T-helper 1 cell treated with Interleukin-12 subunit alpha and Interleukin-12 subunit beta and Interleukin-4 antibody, amounts not matched to agents 30 μg/mL and 1 μg/mL, for 36 hours (primary cell): ENCODE measurements around the gene NXT1.

Experiments used
- H3K27ac Mint-ChIP-seq: one replicate; pipeline ENCODE4 v1.8.0; 2021; ENCODE audit warnings: mild to moderate bottlenecking, mixed read lengths
- H3K27me3 Mint-ChIP-seq: one replicate; pipeline ENCODE4 v1.8.0; 2021; ENCODE audit warnings: low read depth, mixed read lengths
- H3K36me3 Mint-ChIP-seq: one replicate; pipeline ENCODE4 v1.8.0; 2021; ENCODE audit warnings: low read depth, mixed read lengths
- H3K4me1 Mint-ChIP-seq: one replicate; pipeline ENCODE4 v1.8.0; 2021; ENCODE audit warnings: low read depth, mixed read lengths
- H3K4me3 Mint-ChIP-seq: one replicate; pipeline ENCODE4 v1.8.0; 2021; ENCODE audit warnings: mild to moderate bottlenecking, moderate library complexity, mixed read lengths
- H3K9me3 Mint-ChIP-seq: one replicate; pipeline ENCODE4 v1.8.0; 2021; ENCODE audit warnings: mixed read lengths

Gene NXT1

DNA sequence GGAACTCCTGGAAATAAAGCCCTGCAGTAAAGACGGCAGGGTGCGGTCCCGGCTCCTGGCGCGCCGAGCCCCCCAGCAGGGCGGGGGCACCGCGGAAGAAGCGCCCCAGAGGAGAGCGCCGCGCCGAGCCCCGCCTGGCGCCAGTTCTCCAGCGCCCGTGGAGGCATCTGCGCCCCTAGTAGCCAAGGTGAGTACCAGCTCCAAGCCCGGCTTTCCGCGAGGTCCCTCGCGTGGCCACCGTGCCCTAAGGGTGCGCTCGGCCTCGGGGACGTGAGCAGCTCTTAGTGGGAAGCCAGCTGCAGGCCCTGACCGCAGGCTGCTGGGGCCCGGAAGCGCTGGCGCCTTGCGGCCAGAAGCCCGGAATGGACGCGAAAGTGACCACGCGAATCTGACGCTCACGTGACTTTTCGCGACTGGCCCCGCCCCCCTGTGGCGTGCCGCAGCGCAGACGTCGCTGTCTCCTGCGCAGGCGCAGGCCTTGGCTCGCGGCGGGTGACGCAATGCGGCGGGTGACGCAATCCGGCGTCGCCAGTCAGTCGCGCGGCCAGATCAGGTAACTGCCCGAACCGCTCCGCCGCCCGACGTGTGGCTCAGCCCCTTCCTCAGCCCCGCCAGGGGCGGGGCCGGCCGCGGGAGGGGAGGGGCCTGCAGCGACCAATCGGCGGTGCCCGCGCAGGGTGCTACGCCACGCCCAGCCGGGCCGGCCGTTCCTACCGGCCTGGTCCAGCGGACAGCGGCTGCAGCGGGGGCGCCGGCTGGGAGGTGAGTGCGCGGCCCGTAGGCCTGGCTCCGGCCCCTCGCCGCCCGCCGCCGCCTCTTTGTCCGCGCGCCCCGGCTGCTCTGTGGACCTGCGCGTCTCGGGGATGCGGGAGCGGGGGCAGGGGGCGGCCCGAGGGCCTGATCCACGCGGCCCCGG, 11.1 kb downstream of the NXT1 start, which contains the start of gene GZF1:
GZF1 (plus strand) TSS at position 707 of the 916 bp plus-strand sequence. CDS start 2,202 bp downstream, outside the sequence.
- H3K9me3 Mint-ChIP-seq, result no peaks in the 10 kb centered on the region
- peak within 1 kb of the TSS; percentile 96 for H3K27ac Mint-ChIP-seq
- H3K36me3 Mint-ChIP-seq, result peaks cover 21% of the 10 kb centered on the region
- peak within 1 kb of the TSS; percentile 92 for H3K4me3 Mint-ChIP-seq
- peaks cover 50% of the 10 kb centered on the region for H3K4me1 Mint-ChIP-seq
- no peaks in the 10 kb centered on the region for H3K27me3 Mint-ChIP-seq

DNA sequence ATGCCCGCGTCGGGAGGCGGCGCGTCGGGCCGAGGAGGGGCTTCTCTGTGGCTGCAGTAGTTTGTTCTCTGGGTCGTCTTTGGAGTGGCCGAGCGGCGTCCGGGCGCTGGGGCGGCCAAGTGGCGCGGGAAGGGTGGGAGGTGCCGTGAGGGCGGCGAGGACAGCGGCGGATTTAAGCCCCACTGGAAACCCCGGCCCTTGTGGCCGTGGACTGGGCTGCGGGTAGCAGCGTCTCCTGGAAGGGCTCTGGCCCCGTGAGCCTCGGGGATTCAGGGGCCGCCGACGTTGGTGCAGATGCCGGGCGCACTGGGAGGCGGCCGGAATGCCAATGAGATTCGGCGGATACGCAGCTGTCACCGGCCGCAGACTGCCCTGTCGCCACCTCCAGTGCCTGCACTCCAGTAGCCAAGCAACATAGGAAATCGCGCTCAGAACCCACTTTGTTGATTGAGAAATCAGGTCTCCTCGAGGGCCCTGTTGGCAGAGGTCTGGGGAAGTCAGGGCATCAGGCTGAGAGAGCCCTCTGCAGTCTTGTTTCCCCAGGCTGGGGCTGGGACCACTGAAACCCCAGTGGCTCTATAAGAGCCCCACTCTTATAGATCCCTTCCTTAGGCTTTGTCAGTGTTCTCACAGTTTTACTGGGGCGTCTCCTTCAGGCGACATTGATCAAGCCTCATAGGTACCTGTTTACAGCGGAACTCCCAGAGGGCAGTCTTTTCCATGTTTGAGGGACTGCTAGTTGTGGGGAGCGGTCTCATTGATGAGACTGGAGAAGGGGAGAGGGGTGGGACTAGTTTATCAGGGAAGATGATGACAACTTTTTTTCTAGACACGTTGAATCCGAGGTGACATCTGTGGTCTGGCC, 12.0 kb downstream of the NXT1 start:
- Mint-ChIP-seq H3K9me3 (no peaks in the 10 kb centered on the region), H3K27ac (peak overlapping the region; percentile 96), H3K27me3 (no peaks in the 10 kb centered on the region), H3K4me3 (peak overlapping the region; percentile 92), H3K4me1 (peaks cover 52% of the 10 kb centered on the region), H3K36me3 (peaks cover 24% of the 10 kb centered on the region)

DNA sequence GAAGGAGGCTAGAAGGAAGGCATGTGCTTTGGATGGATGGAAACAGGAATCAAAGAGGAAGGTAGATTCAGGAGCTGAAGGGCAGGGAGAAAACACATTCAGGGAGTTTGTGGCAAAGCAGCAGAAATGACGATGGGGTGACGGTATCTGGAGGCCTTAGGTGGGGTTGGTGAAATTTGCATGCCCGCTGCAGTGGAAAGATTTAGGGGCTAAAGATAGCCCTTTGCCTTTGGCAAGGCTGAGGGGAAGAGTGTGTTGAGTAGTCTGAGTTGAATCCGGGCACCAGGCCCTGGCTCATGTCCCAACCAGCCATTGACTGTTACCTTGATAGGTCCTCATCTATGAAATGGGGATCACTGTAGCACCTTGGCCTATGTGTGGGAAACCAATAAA, 12.7 kb downstream of the NXT1 start:
- no peaks in the 10 kb centered on the region for H3K9me3 Mint-ChIP-seq
- H3K27ac Mint-ChIP-seq, result peak overlapping the region; percentile 96
- H3K27me3 Mint-ChIP-seq, result no peaks in the 10 kb centered on the region
- H3K36me3 Mint-ChIP-seq, result peaks cover 27% of the 10 kb centered on the region
- peaks cover 53% of the 10 kb centered on the region for H3K4me1 Mint-ChIP-seq
- peak overlapping the region; percentile 92 for H3K4me3 Mint-ChIP-seq

DNA sequence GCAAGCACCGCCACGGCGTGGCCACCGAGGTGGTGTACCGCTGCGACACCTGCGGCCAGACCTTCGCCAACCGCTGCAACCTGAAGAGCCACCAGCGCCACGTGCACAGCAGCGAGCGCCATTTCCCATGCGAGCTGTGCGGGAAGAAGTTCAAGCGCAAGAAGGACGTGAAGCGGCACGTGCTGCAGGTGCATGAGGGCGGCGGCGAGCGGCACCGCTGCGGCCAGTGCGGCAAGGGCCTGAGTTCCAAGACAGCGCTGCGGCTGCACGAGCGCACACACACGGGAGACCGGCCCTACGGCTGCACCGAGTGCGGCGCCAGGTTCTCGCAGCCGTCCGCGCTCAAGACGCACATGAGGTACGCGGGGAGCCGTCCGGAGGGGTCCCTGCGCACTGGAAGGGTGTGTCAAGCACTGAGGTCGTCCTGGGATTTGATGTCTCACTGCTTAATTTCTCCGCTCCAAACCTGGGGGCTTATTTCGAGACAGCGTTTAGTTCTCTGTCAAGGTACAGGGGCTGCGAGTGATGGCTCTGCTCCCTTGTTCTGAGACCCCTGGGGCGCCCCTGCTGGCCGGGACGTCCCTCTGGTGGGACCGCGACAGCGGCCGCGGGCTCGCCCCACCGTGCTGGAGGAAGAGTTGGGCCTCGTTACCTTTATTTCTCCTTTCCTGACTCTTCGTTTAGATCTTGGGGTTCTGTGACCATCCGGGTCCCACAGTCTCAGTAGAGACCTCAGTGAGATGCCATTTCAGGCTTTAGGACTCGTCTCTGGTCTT, 15.0 kb downstream of the NXT1 start:
- Mint-ChIP-seq H3K36me3 (peaks cover 41% of the 10 kb centered on the region), H3K4me3 (peak overlapping the region; percentile 48), H3K27me3 (no peaks in the 10 kb centered on the region), H3K9me3 (no peaks in the 10 kb centered on the region), H3K4me1 (peaks cover 46% of the 10 kb centered on the region), H3K27ac (peak overlapping the region; percentile 59)

DNA sequence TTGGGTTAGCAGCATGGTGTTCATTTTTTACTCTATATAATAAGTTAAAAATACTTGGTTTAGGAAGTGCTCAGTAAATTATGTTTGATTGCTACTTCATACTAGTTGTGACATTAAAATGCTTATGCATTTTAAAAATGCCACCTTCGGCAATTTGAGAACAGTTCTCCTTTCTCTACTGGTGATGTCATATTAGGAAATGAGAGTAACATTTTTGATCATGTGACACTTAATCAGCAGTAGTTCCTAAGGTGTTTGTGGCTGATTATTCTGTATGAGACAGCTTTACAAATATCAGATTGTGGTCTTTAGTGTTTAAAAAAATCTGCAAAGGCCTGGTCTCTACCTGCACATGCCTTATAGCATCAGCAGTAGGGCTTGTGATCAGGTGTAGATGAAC, 15.8 kb downstream of the NXT1 start:
- no peaks in the 10 kb centered on the region for H3K9me3 Mint-ChIP-seq
- H3K4me3 Mint-ChIP-seq, result no peak overlapping the region
- no peaks in the 10 kb centered on the region for H3K27me3 Mint-ChIP-seq
- H3K36me3 Mint-ChIP-seq, result peaks cover 49% of the 10 kb centered on the region
- H3K4me1 Mint-ChIP-seq, result peaks cover 40% of the 10 kb centered on the region
- H3K27ac Mint-ChIP-seq, result peak overlapping the region; percentile 59

DNA sequence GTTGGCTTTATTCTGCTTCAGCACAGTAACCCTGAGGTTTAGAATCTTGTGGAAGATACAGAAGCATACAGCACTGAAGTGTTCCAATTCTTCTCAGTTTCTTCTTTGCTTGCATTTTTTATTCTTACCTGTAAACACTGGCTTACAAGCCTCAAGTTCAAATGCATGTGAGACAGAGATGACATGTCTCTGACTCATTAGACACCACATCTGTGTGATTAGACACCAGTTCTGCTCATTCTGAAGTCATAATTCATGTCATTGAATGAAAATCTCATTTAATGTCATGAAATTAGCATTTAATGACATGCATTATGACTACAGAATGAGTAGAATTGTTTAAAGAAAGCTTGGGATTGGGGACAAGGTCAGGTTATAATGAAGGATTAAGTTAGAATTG, 17.2 kb downstream of the NXT1 start:
- Mint-ChIP-seq H3K9me3 (no peaks in the 10 kb centered on the region), H3K4me3 (no peak overlapping the region), H3K4me1 (peaks cover 40% of the 10 kb centered on the region), H3K27ac (no peak overlapping the region), H3K36me3 (peaks cover 56% of the 10 kb centered on the region), H3K27me3 (no peaks in the 10 kb centered on the region)

DNA sequence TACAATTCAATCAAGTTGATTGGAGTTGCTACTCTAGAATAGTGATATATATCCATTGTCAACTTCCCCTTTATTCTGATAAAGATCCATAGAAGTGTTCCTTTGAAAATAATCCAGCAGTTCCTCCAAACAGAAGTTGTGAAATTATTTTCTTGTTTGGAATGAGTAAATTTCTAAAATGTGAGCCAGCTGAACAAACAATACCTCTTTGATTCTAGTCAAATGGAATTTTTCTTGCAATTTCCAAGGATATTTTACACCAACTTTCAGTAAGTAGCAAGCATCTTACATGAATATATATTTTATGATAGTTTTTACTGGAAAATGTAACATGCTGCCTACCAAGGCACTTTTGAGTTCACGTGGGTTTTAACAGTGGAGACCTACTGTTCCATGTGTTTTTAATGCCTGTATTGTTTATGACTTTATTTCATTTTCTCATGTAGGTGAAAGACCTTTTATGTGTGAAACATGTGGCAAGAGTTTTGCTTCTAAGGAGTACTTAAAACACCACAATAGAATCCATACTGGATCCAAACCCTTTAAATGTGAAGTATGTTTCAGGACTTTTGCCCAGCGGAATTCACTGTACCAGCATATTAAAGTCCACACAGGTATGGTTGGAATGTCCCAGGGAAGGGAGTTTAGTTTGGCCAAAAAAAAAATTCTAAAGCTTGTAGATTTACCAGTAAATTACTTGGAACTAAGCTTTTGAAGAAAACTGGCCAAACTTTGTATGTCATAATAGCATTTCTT, 17.9 kb downstream of the NXT1 start:
- no peaks in the 10 kb centered on the region for H3K9me3 Mint-ChIP-seq
- H3K4me3 Mint-ChIP-seq, result no peak overlapping the region
- H3K27ac Mint-ChIP-seq, result no peak overlapping the region
- peaks cover 33% of the 10 kb centered on the region for H3K4me1 Mint-ChIP-seq
- H3K36me3 Mint-ChIP-seq, result peaks cover 52% of the 10 kb centered on the region
- H3K27me3 Mint-ChIP-seq, result no peaks in the 10 kb centered on the region

DNA sequence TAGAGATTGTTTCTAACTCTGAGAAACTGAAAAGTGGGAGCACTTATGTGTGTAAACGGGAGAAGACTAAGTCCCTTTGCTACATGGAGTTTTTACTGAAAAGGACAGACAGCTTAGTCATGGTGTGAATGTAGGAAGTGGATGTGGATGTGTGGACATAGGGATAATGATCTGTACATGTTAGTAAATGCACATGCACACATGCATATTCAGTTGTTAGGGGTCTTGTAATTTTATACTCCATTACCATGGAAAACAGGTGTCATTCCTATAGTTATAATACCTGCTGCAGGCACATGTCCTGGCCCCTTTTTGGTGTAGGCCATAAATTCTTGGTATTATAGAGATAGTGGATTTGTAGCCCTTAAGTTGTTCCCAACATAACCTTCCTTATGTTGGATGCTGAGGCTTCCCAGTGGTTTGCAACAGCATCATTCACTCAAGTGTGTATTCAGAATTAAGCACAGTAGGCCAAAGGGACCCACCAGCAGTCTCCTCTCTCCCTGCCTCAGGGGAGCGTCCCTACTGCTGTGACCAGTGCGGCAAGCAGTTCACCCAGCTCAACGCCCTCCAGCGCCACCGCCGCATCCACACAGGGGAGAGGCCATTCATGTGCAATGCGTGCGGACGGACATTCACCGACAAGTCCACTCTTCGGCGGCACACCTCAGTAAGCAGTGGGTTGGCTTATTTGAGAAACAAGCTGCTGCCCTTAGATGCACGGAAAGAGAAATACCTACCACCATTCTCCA, 18.7 kb downstream of the NXT1 start:
- Mint-ChIP-seq H3K27ac (no peak overlapping the region), H3K36me3 (peaks cover 57% of the 10 kb centered on the region), H3K27me3 (no peaks in the 10 kb centered on the region), H3K4me3 (no peak overlapping the region), H3K9me3 (no peaks in the 10 kb centered on the region), H3K4me1 (peaks cover 26% of the 10 kb centered on the region)

DNA sequence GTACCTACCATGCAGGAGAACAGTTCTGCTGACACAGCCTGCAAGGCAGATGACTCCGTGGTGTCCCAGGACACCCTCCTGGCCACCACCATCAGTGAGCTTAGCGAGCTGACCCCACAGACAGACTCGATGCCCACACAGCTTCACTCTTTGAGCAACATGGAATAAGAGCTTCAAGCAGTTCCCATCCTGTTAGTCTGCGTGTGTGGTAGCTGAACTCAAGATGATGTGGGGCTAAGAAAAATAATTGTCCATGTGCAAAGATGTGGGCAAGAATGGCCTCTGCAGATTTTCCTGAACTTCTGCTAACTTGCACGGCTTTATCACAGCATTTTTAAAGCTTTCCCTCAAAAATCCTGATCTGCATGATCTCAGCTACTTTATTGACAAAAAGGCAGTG, 19.7 kb downstream of the NXT1 start:
- no peaks in the 10 kb centered on the region for H3K9me3 Mint-ChIP-seq
- H3K36me3 Mint-ChIP-seq, result peaks cover 50% of the 10 kb centered on the region
- H3K27ac Mint-ChIP-seq, result no peak overlapping the region
- H3K27me3 Mint-ChIP-seq, result no peaks in the 10 kb centered on the region
- no peak overlapping the region for H3K4me3 Mint-ChIP-seq
- peaks cover 17% of the 10 kb centered on the region for H3K4me1 Mint-ChIP-seq

DNA sequence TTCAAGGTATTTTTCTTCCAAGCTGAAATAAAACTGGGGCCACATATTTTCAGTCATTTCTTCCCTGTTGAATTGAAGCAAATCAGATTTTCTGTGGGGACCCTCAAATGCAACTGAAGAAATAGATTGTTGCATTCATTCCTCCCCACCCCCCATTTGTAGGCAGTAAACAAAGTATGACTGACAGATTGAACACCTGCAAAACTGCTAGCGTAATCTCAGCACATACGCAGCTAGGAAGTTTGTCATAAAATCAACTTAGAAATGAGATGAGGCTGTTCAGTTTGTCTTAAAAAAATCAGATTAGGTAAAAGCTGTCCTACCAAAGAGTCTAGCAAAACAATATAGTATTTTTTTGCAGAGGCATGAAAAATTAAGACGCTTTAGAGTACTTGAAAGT, 20.3 kb downstream of the NXT1 start:
- Mint-ChIP-seq H3K9me3 (no peaks in the 10 kb centered on the region), H3K36me3 (peaks cover 56% of the 10 kb centered on the region), H3K27me3 (no peaks in the 10 kb centered on the region), H3K4me3 (no peak overlapping the region), H3K4me1 (peaks cover 21% of the 10 kb centered on the region), H3K27ac (no peak overlapping the region)

DNA sequence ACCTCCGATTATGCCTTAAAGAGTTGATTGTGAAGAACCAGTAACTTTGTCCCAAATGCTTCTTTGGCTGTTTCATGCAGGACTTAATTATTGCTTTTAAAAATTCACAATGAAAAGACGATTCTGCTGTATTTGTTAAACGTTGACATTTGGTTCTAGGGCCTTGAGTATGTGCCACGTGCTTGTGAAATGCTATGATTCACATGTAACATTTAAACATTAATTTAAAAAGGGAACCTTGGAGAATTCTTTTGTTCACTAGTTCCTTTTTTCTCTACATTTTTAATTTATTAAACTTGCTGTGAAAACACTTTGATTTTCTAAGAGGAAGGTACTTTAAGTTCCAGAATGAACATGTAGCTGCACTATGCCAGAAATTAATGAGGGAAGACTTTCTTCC, 20.9 kb downstream of the NXT1 start:
- Mint-ChIP-seq H3K4me1 (peaks cover 16% of the 10 kb centered on the region), H3K27me3 (no peaks in the 10 kb centered on the region), H3K9me3 (no peaks in the 10 kb centered on the region), H3K4me3 (no peak overlapping the region), H3K36me3 (peaks cover 56% of the 10 kb centered on the region), H3K27ac (no peak overlapping the region)

DNA sequence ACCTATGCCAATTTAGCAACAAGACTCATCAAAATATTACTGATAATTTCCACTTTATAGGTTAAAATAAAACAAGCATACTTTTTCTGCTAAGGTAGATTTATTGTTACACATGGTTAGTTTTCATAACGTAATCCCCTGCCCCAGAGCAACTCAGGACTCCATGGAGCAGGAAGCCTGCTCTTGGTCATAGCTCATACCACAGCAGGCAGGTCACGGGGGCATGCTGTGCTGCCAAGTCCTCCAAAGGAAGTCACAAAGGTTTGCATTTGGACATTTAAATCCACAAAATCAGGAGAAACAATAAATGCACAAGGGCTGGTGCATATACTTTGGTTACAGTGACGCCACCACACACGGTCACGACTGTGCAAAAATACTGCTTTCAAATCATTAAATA, 23.9 kb downstream of the NXT1 start:
- H3K27me3 Mint-ChIP-seq, result no peaks in the 10 kb centered on the region
- no peaks in the 10 kb centered on the region for H3K9me3 Mint-ChIP-seq
- peaks cover 56% of the 10 kb centered on the region for H3K36me3 Mint-ChIP-seq
- no peak overlapping the region for H3K4me3 Mint-ChIP-seq
- H3K4me1 Mint-ChIP-seq, result peaks cover 5% of the 10 kb centered on the region
- H3K27ac Mint-ChIP-seq, result no peak overlapping the region

DNA sequence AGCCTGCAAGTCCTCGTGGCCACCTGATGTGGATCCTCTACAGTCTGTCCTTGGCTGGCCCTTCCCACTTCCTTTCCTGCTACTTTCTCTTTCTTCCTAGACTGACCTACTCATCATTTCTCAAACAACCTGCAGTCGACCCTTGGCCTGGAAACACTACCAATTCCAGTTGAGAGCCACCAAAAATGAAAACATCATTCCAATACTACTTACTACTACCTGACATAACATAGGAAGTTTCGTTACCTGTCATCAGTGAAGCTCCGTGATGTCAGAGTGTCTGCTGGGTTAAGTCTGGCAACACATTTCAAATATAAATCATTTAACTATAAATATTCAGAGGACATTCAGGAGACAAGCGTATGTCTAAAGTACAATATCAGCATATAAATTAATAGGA, 25.2 kb downstream of the NXT1 start:
- Mint-ChIP-seq H3K4me3 (no peak overlapping the region), H3K27ac (no peak overlapping the region), H3K4me1 (peaks cover 5% of the 10 kb centered on the region), H3K27me3 (no peaks in the 10 kb centered on the region), H3K9me3 (no peaks in the 10 kb centered on the region), H3K36me3 (peaks cover 52% of the 10 kb centered on the region)
